ENCODE data around the gene VAMP5. TPM values are rescaled to one million over a fixed set of nuclear protein-coding genes. Genes with fewer than 3 reads are reported as not detected.
"Not testable (repeated sequence)": the region's sequence is repeated elsewhere in the genome, so short reads cannot be mapped to it uniquely, and the experiment has no call there.

VAMP5 gene
- total and polyA plus RNA-seq, 12 donors: 25.8 to 146 (median 39.4) TPM

DNA sequence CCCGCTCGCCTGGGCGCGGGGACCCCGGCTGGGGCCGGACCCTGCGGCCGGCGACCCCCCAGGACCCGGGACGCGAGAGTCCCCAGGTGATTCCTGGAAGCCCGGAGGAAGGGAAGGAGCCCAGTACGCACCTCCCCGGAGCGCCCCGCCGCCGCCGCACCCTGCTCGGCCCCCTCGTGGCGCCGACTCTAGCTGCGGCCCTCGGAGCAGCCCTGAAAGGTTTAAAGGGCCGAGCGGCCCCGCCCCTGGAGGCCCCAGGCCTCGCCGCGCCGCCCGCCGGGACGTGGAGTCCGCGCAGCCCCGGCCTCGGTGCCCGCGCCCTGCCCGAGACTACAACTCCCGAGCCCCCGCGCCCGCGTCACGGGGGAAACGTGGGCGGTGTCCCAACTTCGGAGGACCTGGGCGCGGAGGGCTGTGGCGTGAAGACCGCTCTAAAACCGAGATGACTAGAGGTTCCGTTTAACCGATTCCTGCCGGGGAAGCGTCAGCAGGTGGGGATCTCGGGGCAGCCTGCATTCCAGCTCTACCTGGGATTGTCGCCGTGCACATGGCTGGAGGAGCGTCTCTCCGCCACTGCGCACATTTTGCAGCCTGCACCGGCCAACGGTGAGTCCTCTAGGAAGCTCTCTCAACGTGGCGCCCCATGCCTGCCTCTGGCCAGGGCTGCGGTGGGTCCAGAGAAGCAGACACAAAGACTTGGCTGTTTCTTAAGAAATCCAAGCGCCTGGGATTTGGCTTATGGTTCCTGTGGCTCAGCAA is 18.4 kb downstream of the VAMP5 start, which contains the start of gene TMEM150A:
Gene TMEM150A, minus strand, starts transcription at position 223 of the 759 bp plus-strand sequence. CDS start 750 bp downstream, outside the sequence.
- peaks cover 6 to 61% (median 55%) of the 10 kb centered on the region in 9 donors for H3K4me1 ChIP-seq
- no peaks in the 10 kb centered on the region for H3K27me3 ChIP-seq
- ATAC-seq: peak; percentile 92 to 97 (median 94)
- no peaks in the 10 kb centered on the region for H3K9me3 ChIP-seq
- peak within 1 kb of the TSS; percentile 71 to 94 (median 88) for H3K27ac ChIP-seq
- peaks cover 0 to 51% (median 5%) of the 10 kb centered on the region in 9 donors for H3K36me3 ChIP-seq
- H3K4me3 ChIP-seq: peak within 1 kb of the TSS; percentile 64 to 92 (median 75)
- WGBS, 2 donors: 0 to 1% methylated on average over 64 to 73 of the region's 73 CpGs
- DNase-seq: peak; percentile 94 to 95
- TF ChIP-seq, protein P1, sequence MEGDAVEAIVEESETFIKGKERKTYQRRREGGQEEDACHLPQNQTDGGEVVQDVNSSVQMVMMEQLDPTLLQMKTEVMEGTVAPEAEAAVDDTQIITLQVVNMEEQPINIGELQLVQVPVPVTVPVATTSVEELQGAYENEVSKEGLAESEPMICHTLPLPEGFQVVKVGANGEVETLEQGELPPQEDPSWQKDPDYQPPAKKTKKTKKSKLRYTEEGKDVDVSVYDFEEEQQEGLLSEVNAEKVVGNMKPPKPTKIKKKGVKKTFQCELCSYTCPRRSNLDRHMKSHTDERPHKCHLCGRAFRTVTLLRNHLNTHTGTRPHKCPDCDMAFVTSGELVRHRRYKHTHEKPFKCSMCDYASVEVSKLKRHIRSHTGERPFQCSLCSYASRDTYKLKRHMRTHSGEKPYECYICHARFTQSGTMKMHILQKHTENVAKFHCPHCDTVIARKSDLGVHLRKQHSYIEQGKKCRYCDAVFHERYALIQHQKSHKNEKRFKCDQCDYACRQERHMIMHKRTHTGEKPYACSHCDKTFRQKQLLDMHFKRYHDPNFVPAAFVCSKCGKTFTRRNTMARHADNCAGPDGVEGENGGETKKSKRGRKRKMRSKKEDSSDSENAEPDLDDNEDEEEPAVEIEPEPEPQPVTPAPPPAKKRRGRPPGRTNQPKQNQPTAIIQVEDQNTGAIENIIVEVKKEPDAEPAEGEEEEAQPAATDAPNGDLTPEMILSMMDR (IDR thresholded peaks at IDR 0.05): peak; percentile 11 to 68 (median 44)
- intact Hi-C loops (cut with DNase I): loop anchor here in 5 of 10 donors (2.0 to 5.0 kb wide), 2 partner anchors 40 to 42 kb away; partner anchors contain the start of gene GGCX (in 5 of the 5)

DNA sequence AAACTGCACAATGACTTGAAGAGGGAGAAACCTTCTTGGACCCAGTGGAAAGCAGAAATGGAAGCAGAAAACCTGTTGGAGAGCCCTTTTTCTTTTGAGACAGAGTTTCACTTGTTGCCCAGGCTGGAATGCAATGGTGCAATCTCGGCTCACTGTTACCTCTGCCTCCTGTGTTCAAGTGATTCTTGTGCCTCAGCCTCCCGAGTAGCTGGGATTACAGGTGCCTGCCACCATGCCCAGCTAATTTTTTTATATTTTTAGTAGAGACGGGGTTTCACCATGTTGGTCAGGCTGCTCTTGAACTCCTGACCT is 19.9 kb downstream of the VAMP5 start:
- Histone ChIP-seq H3K36me3 (peaks cover 0 to 51% (median 4%) of the 10 kb centered on the region in 9 donors), H3K27ac (peak overlapping the region in 8 of 10 donors; percentile 3 to 94 (median 86)), H3K4me1 (peaks cover 6 to 72% (median 56%) of the 10 kb centered on the region in 9 donors), H3K4me3 (peak overlapping the region in 6 of 10 donors; percentile 12 to 92 (median 72))
- H3K27me3 ChIP-seq, DNase-seq, H3K9me3 ChIP-seq, ATAC-seq: not testable (repeated sequence)
- intact Hi-C loops (cut with DNase I): loop anchor here in 4 of 10 donors (5.0 kb wide), 1 partner anchor 42 kb away; the partner anchor contains the start of gene GGCX (in 4 of the 4)
- WGBS, 2 donors: 87 to 91% methylated on average over 3 of the region's 3 CpGs

DNA sequence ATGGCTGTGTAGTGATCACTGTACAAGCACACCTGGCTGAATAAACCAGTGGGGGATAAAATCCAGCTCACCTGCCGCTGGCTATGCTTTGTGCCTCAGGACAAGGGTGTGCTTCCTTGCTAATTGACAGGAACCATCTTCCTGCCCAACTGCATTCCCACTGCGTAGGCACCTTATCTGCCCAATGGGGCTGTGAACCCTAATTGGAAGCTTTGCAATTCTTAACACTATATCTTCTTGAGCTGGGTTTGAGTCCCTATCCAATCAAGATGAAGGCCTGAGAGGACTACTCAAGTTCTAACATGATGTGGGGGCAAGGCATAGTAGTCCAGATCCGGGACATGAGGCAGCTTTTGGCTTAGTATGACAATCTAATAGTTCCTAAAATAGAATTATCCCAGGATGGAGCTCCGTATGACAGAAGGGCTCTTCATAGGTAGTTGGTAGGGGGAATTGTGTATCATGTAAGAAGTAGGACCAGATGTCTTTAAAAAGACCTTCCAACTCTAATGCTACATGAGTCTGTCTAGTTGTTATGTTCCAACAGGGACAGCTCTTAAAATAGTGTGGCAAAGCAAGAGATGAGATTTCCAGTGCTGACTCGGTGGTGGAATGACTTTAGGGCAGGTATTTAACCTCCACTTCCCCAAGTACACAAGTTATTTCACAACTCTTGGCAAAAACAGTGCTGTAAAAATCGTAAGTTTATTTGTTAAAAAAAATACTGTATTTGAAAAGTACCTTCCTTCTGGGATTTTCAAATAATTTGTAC is 20.5 kb downstream of the VAMP5 start:
- no peak for DNase-seq
- peak overlapping the region in 4 of 10 donors; percentile 3 to 77 (median 44) for H3K4me3 ChIP-seq
- H3K36me3 ChIP-seq: peaks cover 0 to 50% (median 4%) of the 10 kb centered on the region in 9 donors
- ATAC-seq: peak in 2 of 8 donors; percentile 2 to 10
- H3K27ac ChIP-seq: peak overlapping the region in 9 of 10 donors; percentile 3 to 94 (median 86)
- TF ChIP-seq, protein P1 (IDR thresholded peaks at IDR 0.05): no peak
- no peaks in the 10 kb centered on the region for H3K27me3 ChIP-seq
- 45 to 46% methylated on average over 6 of the region's 6 CpGs for WGBS, 2 donors
- no peaks in the 10 kb centered on the region for H3K9me3 ChIP-seq
- intact Hi-C loops (cut with DNase I): loop anchor here in 4 of 10 donors (5.0 kb wide), 1 partner anchor 42 kb away; the partner anchor contains the start of gene GGCX (in 4 of the 4)
- H3K4me1 ChIP-seq: peaks cover 6 to 79% (median 58%) of the 10 kb centered on the region in 9 donors

DNA sequence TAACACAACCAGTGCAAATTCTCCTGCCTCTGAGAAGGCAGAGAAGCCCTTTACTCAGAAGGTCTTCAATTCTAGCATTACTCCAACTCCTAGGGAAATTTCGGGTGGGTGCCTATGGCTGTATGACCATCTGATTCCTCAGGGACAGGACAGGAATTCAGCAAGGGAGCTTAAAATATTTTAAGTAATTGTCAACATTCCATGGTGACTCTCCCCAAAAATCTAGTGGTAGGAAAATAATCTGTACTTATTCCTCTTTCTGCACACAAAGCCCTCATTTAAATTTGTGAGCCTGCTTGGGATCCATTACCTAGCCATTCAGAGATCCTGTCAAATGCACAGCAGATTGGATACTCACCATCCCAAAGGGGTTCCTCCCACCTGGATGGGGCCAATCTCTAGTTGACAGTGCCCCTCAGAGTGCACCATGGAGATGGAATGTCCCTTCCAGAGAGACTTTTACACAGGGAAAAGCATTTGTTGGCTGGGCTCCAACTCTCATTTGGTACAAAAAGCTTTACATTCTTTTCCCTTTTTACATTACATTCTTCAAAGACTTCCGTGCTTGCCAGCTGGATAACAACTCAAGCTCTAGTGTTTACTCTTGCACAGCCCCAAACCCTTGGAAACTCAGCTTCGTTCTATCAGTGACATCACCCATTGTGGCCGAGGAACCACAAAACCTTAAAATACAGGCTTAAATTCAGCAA is 21.3 kb downstream of the VAMP5 start:
- H3K4me1 ChIP-seq: peaks cover 6 to 87% (median 63%) of the 10 kb centered on the region in 9 donors
- peaks cover 0 to 46% (median 4%) of the 10 kb centered on the region in 9 donors for H3K36me3 ChIP-seq
- TF ChIP-seq, protein P1 (IDR thresholded peaks at IDR 0.05): no peak
- intact Hi-C loops (cut with DNase I): no loop called here
- WGBS, 2 donors: 50 to 60% methylated on average over 4 of the region's 4 CpGs
- H3K4me3 ChIP-seq: no peak overlapping the region
- no peaks in the 10 kb centered on the region for H3K27me3 ChIP-seq
- no peak for ATAC-seq
- no peaks in the 10 kb centered on the region for H3K9me3 ChIP-seq
- H3K27ac ChIP-seq: peak overlapping the region in 8 of 10 donors; percentile 13 to 94 (median 86)
- no peak for DNase-seq

Data from heart right ventricle (tissue), 16 donors.